T-cell (primary cell): ENCODE data around the gene FADS2. TPM values are rescaled to one million over a fixed set of nuclear protein-coding genes. Genes with fewer than 3 reads are reported as not detected.

Experiments
- ATAC-seq, 4 experiments: fragments of 200-7000 bp in 3 of 4; fragments of 150-1000 bp in 1 of 4; cut with Tn5 transposase; replicated peaks in 1 of 4; 1 replicate in 3 of 4; 2 replicates in 1 of 4; pipeline ENCODE4 v1.10.0; 2021; ENCODE audit warnings: moderate library complexity in 3 of 4, mild to moderate bottlenecking in 2 of 4, moderate number of reproducible peaks in 1 of 4
- CTCF ChIA-PET, 2 donors: fragments of 300-600 bp; sonication (Branson Sonifier 250); formaldehyde crosslinking; loops; one replicate each; lab custom pipeline; 2022; ENCODE audit warnings: antibody characterized with exemption in 2 of 2; lab: Charles Lee
- POLR2A ChIA-PET, 2 donors: fragments of 300-600 bp; sonication (Branson Sonifier 250); formaldehyde crosslinking; loops; one replicate each; lab custom pipeline; 2022; ENCODE audit warnings: antibody characterized with exemption in 2 of 2; lab: Charles Lee
- DNase-seq, 35 experiments: peaks; one replicate each; pipeline versions ENCODE4 v3.0.0 to v3.0.0-alpha.2; 2013 to 2023
- H3K27ac ChIP-seq: one replicate; pipeline ENCODE4 v1.5.1; 2013; ENCODE audit warnings: low read length
- H3K27me3 ChIP-seq, 2 experiments: replicated peaks in 1 of 2; 1 replicate in 1 of 2; 2 replicates in 1 of 2; pipeline versions ENCODE4 v1.6.1 to v1.7.0; 2013; ENCODE audit warnings: low read length in 1 of 2, mixed read lengths in 1 of 2; ENCODE audit not compliant: control insufficient read depth in 2 of 2, insufficient read depth in 2 of 2; ENCODE audit errors: extremely low read depth in 1 of 2
- H3K36me3 ChIP-seq, 2 donors: 1 replicate in 1 of 2; 2 replicates in 1 of 2; pipeline versions ENCODE4 v1.6.1 to v1.7.0; 2013; ENCODE audit warnings: low read length in 1 of 2; ENCODE audit not compliant: control insufficient read depth in 2 of 2, insufficient read depth in 1 of 2; ENCODE audit errors: extremely low read depth in 1 of 2
- H3K4me1 ChIP-seq, 2 experiments: 1 replicate in 1 of 2; 2 replicates in 1 of 2; pipeline versions ENCODE4 v1.6.1 to v1.7.0; 2013; ENCODE audit warnings: low read length in 2 of 2, mixed read lengths in 1 of 2; ENCODE audit not compliant: insufficient read depth in 2 of 2, control insufficient read depth in 1 of 2; ENCODE audit errors: extremely low read depth in 1 of 2
- H3K4me3 ChIP-seq, 2 donors: 1 replicate in 1 of 2; 2 replicates in 1 of 2; pipeline versions ENCODE4 v1.5.1 to v1.7.0; 2013; ENCODE audit warnings: mild to moderate bottlenecking in 2 of 2, low read length in 1 of 2, moderate library complexity in 1 of 2; ENCODE audit not compliant: control insufficient read depth in 1 of 2; ENCODE audit errors: extremely low read depth in 1 of 2
- H3K9me3 ChIP-seq: 2 replicates; pipeline ENCODE4 v1.7.0; 2013
- H3K27ac Mint-ChIP-seq, 2 donors: one replicate each; pipeline ENCODE4 v1.8.0; 2020 to 2021; ENCODE audit warnings: mild to moderate bottlenecking in 2 of 2, mixed read lengths in 2 of 2
- H3K27me3 Mint-ChIP-seq, 2 donors: one replicate each; pipeline ENCODE4 v1.8.0; 2021 to 2022; ENCODE audit warnings: mixed read lengths in 2 of 2
- H3K36me3 Mint-ChIP-seq: one replicate; pipeline ENCODE4 v1.8.0; 2021; ENCODE audit warnings: mixed read lengths
- H3K4me1 Mint-ChIP-seq, 3 donors: one replicate each; pipeline ENCODE4 v1.8.0; 2020 to 2022; ENCODE audit warnings: mixed read lengths in 3 of 3, mild to moderate bottlenecking in 1 of 3
- H3K4me3 Mint-ChIP-seq, 3 donors: one replicate each; pipeline ENCODE4 v1.8.0; 2020 to 2022; ENCODE audit warnings: mild to moderate bottlenecking in 3 of 3, mixed read lengths in 3 of 3, moderate library complexity in 3 of 3
- H3K9me3 Mint-ChIP-seq, 3 donors: one replicate each; pipeline ENCODE4 v1.8.0; 2020 to 2022; ENCODE audit warnings: mixed read lengths in 3 of 3
- WGBS: methylation state at CpG from one replicate; pipeline ENCODE4 v1.1.5; 2013; ENCODE audit warnings: missing lambda C conversion rate; ENCODE audit not compliant: insufficient coverage; 5-methylcytosine and 5-hydroxymethylcytosine counted together
- total RNA-seq, 35 experiments: library from RNA in 6 of 35; stranded (reverse) in 6 of 35; fragments of 120-200 nt in 1 of 35; gene quantifications; one replicate each; pipeline versions ENCODE4 v1.2.1 to v1.2.4 and lab custom pipeline; 2013 to 2026

Gene FADS2
- total RNA-seq, 5 donors from 2014 or later (not counting 1 experiment from before 2014, with no cell fraction given), result 1.9 to 20.9 (median 2.7) TPM

DNA sequence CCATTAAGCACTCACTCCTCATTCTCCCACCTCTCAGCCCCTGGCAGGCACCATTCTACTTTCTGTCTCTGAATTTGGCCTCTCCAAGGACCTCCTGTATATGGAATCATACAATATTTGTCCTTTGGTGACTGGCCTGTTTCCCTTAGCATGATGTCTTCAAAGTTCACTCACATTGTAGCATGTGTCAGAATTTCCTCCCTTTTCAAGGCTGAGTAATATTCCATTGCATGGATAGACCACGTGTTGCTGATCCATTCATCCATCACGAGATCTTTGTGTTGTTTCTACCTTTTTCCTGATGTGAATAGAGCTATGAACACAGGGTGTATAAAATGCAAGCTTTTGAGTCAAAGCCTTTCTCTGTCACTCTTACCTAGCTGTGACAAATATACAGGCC lies 11.6 kb downstream of the FADS2 start:
- no peaks in the 10 kb centered on the region for H3K9me3 Mint-ChIP-seq
- Histone ChIP-seq H3K4me3 (no peak overlapping the region), H3K27me3 (peaks cover 0 to 10% of the 10 kb centered on the region in 2 experiments), H3K4me1 (peaks cover 3 to 10% of the 10 kb centered on the region in 2 experiments), H3K9me3 (no peaks in the 10 kb centered on the region), H3K27ac (no peak overlapping the region), H3K36me3 (peaks cover 2 to 4% of the 10 kb centered on the region in 2 donors)
- peaks cover 4 to 11% (median 9%) of the 10 kb centered on the region in 3 donors for H3K4me1 Mint-ChIP-seq
- no peak overlapping the region for H3K4me3 Mint-ChIP-seq
- H3K36me3 Mint-ChIP-seq, result no peaks in the 10 kb centered on the region
- WGBS, result 100% methylated on average over 1 of the region's 2 CpGs
- DNase-seq (no peak), ATAC-seq (no peak)
- ChIA-PET POLR2A (no interaction called here), CTCF (no interaction called here)
- H3K27me3 Mint-ChIP-seq, result no peaks in the 10 kb centered on the region
- H3K27ac Mint-ChIP-seq, result no peak overlapping the region

- H3K36me3 ChIP-seq, result peaks cover 2 to 4% of the 10 kb centered on the region in 2 donors
- Mint-ChIP-seq H3K4me1 (peaks cover 1 to 5% (median 5%) of the 10 kb centered on the region in 3 donors), H3K27ac (no peak overlapping the region), H3K27me3 (no peaks in the 10 kb centered on the region), H3K36me3 (no peaks in the 10 kb centered on the region), H3K4me3 (no peak overlapping the region), H3K9me3 (no peaks in the 10 kb centered on the region)
- DNase-seq, result no peak
- H3K4me3 ChIP-seq, result no peak overlapping the region
- H3K4me1 ChIP-seq, result peaks cover 0 to 3% of the 10 kb centered on the region in 2 experiments
- WGBS, result 84% methylated on average over 7 of the region's 7 CpGs
- POLR2A ChIA-PET, result no interaction called here
- peaks cover 0 to 10% of the 10 kb centered on the region in 2 experiments for H3K27me3 ChIP-seq
- no peaks in the 10 kb centered on the region for H3K9me3 ChIP-seq
- H3K27ac ChIP-seq, result no peak overlapping the region
- no peak for ATAC-seq
- CTCF ChIA-PET, result no interaction called here
Measured at GRCh38 chr11:61840371-61840770, 12.3 kb downstream of the FADS2 start.

GRCh38 chr11:61841636-61842527 lies 13.8 kb downstream of the FADS2 start:
- 93% methylated on average over 2 of the region's 12 CpGs for WGBS
- no peak for ATAC-seq
- POLR2A ChIA-PET, result no interaction called here

DNA sequence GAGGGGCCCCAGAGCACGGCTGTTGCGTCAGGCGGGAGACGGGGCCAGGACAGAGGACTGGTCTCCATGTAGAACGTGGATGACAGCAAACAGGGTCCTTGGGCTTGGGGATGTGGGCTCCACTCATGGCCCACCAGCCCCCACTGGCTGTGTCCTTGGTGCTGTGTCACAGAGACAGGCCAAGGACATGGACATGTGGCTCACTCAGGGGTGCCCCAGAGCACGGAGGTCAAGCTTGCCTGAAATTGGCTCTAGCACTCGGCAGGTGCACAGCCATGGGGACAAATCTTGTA lies 14.4 kb downstream of the FADS2 start:
- peaks cover 2 to 4% of the 10 kb centered on the region in 2 donors for H3K36me3 ChIP-seq
- H3K4me3 Mint-ChIP-seq, result no peak overlapping the region
- ChIA-PET POLR2A (no interaction called here), CTCF (no interaction called here)
- H3K27ac Mint-ChIP-seq, result no peak overlapping the region
- ATAC-seq (no peak), DNase-seq (no peak)
- no peaks in the 10 kb centered on the region for H3K36me3 Mint-ChIP-seq
- no peaks in the 10 kb centered on the region for H3K9me3 ChIP-seq
- H3K27ac ChIP-seq, result no peak overlapping the region
- WGBS, result 89% methylated on average over 7 of the region's 7 CpGs
- no peaks in the 10 kb centered on the region for H3K4me1 ChIP-seq
- no peaks in the 10 kb centered on the region for H3K9me3 Mint-ChIP-seq
- H3K4me1 Mint-ChIP-seq, result no peaks in the 10 kb centered on the region
- peaks cover 0 to 7% of the 10 kb centered on the region in 2 experiments for H3K27me3 ChIP-seq
- no peak overlapping the region for H3K4me3 ChIP-seq
- no peaks in the 10 kb centered on the region for H3K27me3 Mint-ChIP-seq

More at GRCh38 chr11:61841636-61842527, 13.8 kb downstream of the FADS2 start:
- Mint-ChIP-seq H3K4me1 (no peaks in the 10 kb centered on the region), H3K9me3 (no peaks in the 10 kb centered on the region), H3K4me3 (no peak overlapping the region), H3K27ac (no peak overlapping the region), H3K36me3 (no peaks in the 10 kb centered on the region), H3K27me3 (no peaks in the 10 kb centered on the region)
- H3K27me3 ChIP-seq, result peaks cover 0 to 7% of the 10 kb centered on the region in 2 experiments
- no peak overlapping the region for H3K27ac ChIP-seq
- CTCF ChIA-PET, result interaction anchor here in 1 of 2 donors (0.7 kb wide), 1 partner anchor 218 kb away, joined by 3 read pairs; no protein-coding TSS in a partner anchor
- H3K4me1 ChIP-seq, result no peaks in the 10 kb centered on the region
- H3K9me3 ChIP-seq, result no peaks in the 10 kb centered on the region
- H3K4me3 ChIP-seq, result no peak overlapping the region
- H3K36me3 ChIP-seq, result peaks cover 2 to 4% of the 10 kb centered on the region in 2 donors
- no peak for DNase-seq

DNA sequence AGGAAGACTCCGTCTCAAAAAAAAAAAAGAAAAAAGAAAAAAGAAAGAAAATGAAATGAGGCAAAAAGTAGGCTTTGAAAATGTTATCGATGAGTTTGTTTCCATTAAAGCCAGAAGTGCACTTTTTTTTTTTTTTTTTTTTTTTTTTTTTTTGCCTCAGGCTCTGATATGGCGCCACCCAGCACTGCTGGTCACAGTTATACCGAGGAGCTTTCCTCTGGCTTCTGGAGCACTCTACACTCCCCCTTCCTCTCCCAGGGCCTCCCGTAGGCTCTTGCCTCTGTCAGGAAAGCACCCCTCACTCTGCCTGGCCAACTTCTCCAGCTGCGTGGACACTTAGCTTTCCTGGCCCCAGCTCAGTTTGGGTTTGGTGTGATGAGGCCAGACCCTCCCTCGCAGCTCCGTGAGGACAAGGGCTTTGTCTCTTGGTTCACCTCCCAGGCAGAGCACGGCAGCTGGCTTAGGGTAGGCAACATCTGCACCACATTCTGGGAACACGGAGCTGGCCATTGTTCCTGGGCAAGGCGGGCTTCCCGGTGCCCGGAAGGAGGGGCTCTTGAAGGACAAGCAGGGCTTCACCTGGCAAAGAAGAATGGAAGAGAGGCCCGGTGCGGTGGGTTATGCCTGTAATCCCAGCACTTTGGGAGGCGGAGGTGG lies 16.9 kb downstream of the FADS2 start:
- POLR2A ChIA-PET, result interaction anchor here in 1 of 2 donors (0.5 kb wide), 1 partner anchor 17 kb away, joined by 3 read pairs; the partner anchor contains the start of gene FADS2
- H3K27me3 ChIP-seq, result peaks cover 0 to 4% of the 10 kb centered on the region in 2 experiments
- DNase-seq (no peak), ATAC-seq (no peak)
- Mint-ChIP-seq H3K27ac (no peak overlapping the region), H3K9me3 (no peaks in the 10 kb centered on the region), H3K36me3 (no peaks in the 10 kb centered on the region), H3K4me1 (no peaks in the 10 kb centered on the region), H3K4me3 (no peak overlapping the region), H3K27me3 (no peaks in the 10 kb centered on the region)
- CTCF ChIA-PET, result interaction anchor here in 1 of 2 donors (0.6 kb wide), 1 partner anchor 322 kb away, joined by 5 read pairs; no protein-coding TSS in a partner anchor
- no peak overlapping the region for H3K4me3 ChIP-seq
- WGBS, result 89% methylated on average over 9 of the region's 16 CpGs
- H3K36me3 ChIP-seq, result peaks cover 2 to 10% of the 10 kb centered on the region in 2 donors
- no peak overlapping the region for H3K27ac ChIP-seq
- no peaks in the 10 kb centered on the region for H3K9me3 ChIP-seq
- no peaks in the 10 kb centered on the region for H3K4me1 ChIP-seq

GRCh38 chr11:61846362-61847020 lies 18.4 kb downstream of the FADS2 start:
- Histone ChIP-seq H3K27ac (no peak overlapping the region), H3K4me1 (no peaks in the 10 kb centered on the region), H3K27me3 (peaks cover 0 to 4% of the 10 kb centered on the region in 2 experiments), H3K9me3 (no peaks in the 10 kb centered on the region), H3K4me3 (no peak overlapping the region), H3K36me3 (peaks cover 0 to 11% of the 10 kb centered on the region in 2 donors)
- H3K36me3 Mint-ChIP-seq, result no peaks in the 10 kb centered on the region
- no peaks in the 10 kb centered on the region for H3K27me3 Mint-ChIP-seq
- ATAC-seq (no peak), DNase-seq (no peak)
- no peaks in the 10 kb centered on the region for H3K4me1 Mint-ChIP-seq
- no peak overlapping the region for H3K4me3 Mint-ChIP-seq
- 82% methylated on average over 8 of the region's 10 CpGs for WGBS
- ChIA-PET CTCF (interaction anchor here in 1 of 2 donors (0.9 kb wide), 1 partner anchor 48 kb away, joined by 7 read pairs; no protein-coding TSS in a partner anchor), POLR2A (interaction anchor here in 1 of 2 donors (0.7 kb wide), 1 partner anchor 56 kb away, joined by 7 read pairs; no protein-coding TSS in a partner anchor)
- no peaks in the 10 kb centered on the region for H3K9me3 Mint-ChIP-seq
- no peak overlapping the region for H3K27ac Mint-ChIP-seq
